ENCODE measurements around the gene TAB2. TPM values are rescaled to one million over a fixed set of nuclear protein-coding genes. Genes with fewer than 3 reads are reported as not detected.

Gene TAB2
- total and polyA plus RNA-seq, 2 of the 8 experiments (the other 6 are each of a cell fraction or from before 2014, with no cell fraction given): 40.4 to 63.0 TPM

DNA sequence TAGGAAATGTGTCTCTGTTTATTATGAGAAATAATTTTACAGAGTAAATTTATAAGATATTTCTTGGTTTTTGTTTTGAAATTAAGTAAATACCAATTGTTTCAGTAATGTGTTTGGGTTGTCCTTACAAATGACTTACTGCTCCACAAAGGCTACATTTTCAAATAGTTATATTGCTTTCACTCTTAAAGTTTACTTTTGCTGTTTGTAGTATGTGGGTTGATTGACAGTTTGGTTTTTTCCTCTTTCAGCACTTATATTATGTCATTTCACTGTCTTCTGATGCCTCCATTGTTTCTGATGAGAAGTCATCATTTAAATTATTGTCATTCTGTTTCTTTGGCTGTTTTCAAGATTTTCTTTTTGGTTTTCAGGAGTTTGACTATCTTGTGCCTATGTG lies 47.7 kb downstream of the TAB2 start (continued):
- TF ChIP-seq, protein P1, sequence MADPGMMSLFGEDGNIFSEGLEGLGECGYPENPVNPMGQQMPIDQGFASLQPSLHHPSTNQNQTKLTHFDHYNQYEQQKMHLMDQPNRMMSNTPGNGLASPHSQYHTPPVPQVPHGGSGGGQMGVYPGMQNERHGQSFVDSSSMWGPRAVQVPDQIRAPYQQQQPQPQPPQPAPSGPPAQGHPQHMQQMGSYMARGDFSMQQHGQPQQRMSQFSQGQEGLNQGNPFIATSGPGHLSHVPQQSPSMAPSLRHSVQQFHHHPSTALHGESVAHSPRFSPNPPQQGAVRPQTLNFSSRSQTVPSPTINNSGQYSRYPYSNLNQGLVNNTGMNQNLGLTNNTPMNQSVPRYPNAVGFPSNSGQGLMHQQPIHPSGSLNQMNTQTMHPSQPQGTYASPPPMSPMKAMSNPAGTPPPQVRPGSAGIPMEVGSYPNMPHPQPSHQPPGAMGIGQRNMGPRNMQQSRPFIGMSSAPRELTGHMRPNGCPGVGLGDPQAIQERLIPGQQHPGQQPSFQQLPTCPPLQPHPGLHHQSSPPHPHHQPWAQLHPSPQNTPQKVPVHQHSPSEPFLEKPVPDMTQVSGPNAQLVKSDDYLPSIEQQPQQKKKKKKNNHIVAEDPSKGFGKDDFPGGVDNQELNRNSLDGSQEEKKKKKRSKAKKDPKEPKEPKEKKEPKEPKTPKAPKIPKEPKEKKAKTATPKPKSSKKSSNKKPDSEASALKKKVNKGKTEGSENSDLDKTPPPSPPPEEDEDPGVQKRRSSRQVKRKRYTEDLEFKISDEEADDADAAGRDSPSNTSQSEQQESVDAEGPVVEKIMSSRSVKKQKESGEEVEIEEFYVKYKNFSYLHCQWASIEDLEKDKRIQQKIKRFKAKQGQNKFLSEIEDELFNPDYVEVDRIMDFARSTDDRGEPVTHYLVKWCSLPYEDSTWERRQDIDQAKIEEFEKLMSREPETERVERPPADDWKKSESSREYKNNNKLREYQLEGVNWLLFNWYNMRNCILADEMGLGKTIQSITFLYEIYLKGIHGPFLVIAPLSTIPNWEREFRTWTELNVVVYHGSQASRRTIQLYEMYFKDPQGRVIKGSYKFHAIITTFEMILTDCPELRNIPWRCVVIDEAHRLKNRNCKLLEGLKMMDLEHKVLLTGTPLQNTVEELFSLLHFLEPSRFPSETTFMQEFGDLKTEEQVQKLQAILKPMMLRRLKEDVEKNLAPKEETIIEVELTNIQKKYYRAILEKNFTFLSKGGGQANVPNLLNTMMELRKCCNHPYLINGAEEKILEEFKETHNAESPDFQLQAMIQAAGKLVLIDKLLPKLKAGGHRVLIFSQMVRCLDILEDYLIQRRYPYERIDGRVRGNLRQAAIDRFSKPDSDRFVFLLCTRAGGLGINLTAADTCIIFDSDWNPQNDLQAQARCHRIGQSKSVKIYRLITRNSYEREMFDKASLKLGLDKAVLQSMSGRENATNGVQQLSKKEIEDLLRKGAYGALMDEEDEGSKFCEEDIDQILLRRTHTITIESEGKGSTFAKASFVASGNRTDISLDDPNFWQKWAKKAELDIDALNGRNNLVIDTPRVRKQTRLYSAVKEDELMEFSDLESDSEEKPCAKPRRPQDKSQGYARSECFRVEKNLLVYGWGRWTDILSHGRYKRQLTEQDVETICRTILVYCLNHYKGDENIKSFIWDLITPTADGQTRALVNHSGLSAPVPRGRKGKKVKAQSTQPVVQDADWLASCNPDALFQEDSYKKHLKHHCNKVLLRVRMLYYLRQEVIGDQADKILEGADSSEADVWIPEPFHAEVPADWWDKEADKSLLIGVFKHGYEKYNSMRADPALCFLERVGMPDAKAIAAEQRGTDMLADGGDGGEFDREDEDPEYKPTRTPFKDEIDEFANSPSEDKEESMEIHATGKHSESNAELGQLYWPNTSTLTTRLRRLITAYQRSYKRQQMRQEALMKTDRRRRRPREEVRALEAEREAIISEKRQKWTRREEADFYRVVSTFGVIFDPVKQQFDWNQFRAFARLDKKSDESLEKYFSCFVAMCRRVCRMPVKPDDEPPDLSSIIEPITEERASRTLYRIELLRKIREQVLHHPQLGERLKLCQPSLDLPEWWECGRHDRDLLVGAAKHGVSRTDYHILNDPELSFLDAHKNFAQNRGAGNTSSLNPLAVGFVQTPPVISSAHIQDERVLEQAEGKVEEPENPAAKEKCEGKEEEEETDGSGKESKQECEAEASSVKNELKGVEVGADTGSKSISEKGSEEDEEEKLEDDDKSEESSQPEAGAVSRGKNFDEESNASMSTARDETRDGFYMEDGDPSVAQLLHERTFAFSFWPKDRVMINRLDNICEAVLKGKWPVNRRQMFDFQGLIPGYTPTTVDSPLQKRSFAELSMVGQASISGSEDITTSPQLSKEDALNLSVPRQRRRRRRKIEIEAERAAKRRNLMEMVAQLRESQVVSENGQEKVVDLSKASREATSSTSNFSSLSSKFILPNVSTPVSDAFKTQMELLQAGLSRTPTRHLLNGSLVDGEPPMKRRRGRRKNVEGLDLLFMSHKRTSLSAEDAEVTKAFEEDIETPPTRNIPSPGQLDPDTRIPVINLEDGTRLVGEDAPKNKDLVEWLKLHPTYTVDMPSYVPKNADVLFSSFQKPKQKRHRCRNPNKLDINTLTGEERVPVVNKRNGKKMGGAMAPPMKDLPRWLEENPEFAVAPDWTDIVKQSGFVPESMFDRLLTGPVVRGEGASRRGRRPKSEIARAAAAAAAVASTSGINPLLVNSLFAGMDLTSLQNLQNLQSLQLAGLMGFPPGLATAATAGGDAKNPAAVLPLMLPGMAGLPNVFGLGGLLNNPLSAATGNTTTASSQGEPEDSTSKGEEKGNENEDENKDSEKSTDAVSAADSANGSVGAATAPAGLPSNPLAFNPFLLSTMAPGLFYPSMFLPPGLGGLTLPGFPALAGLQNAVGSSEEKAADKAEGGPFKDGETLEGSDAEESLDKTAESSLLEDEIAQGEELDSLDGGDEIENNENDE (IDR thresholded peaks at IDR 0.05; ENCODE audit: insufficient replicate concordance, low read length): no peak
- TF ChIP-seq EP300 (IDR thresholded peaks at IDR 0.05; ENCODE audit: borderline replicate concordance in 1 of 2, low read depth in 2 of 2, low read length in 2 of 2): no peak
